Neuronal stem cell (in vitro differentiated cells): ENCODE measurements around the gene TMTC4.

Source experiments
- DNase-seq: peaks from one replicate; pipeline ENCODE4 v3.0.0-alpha.2; 2013; ENCODE audit warnings: low spot score
- H2AFZ ChIP-seq: one replicate; pipeline ENCODE4 v1.6.1; 2013; ENCODE audit warnings: mild to moderate bottlenecking, low read length, inconsistent platforms
- H2AK5ac ChIP-seq: 2 replicates; pipeline ENCODE4 v1.6.1; 2013; ENCODE audit warnings: low read depth, mild to moderate bottlenecking, inconsistent platforms, low read length, moderate library complexity, mixed read lengths
- H2BK120ac ChIP-seq: 2 replicates; pipeline ENCODE4 v1.6.1; 2013; ENCODE audit warnings: low read depth, mild to moderate bottlenecking, inconsistent platforms, low read length, moderate library complexity, mixed read lengths
- H2BK12ac ChIP-seq: one replicate; pipeline ENCODE4 v1.6.1; 2013; ENCODE audit warnings: low read length, inconsistent platforms
- H2BK15ac ChIP-seq: 2 replicates; pipeline ENCODE4 v1.6.1; 2013; ENCODE audit warnings: mild to moderate bottlenecking, low read length, inconsistent platforms, mixed read lengths
- H2BK5ac ChIP-seq: one replicate; pipeline ENCODE4 v1.6.1; 2013; ENCODE audit warnings: inconsistent platforms, mild to moderate bottlenecking, low read length, moderate library complexity
- H3K14ac ChIP-seq: one replicate; pipeline ENCODE4 v1.6.1; 2013; ENCODE audit warnings: low read length, inconsistent platforms
- H3K18ac ChIP-seq: 2 replicates; pipeline ENCODE4 v1.6.1; 2013; ENCODE audit warnings: low read length, inconsistent platforms
- H3K23ac ChIP-seq: 2 replicates; pipeline ENCODE4 v1.6.1; 2013; ENCODE audit warnings: low read depth, mild to moderate bottlenecking, mixed read lengths, low read length, inconsistent platforms; ENCODE audit not compliant: poor library complexity
- H3K27ac ChIP-seq: replicated peaks from 3 replicates; pipeline ENCODE4 v1.5.1; 2013; ENCODE audit warnings: low read length, inconsistent platforms
- H3K27me3 ChIP-seq, 3 experiments: 2 replicates each; pipeline ENCODE4 v1.6.1; 2013; ENCODE audit warnings: low read length in 3 of 3, mild to moderate bottlenecking in 2 of 3, inconsistent platforms in 1 of 3, low read depth in 1 of 3, mixed read lengths in 1 of 3, moderate library complexity in 1 of 3; ENCODE audit not compliant: control insufficient read depth in 3 of 3, insufficient read depth in 3 of 3
- H3K36me3 ChIP-seq, 2 donors: replicated peaks in 1 of 2; 2 replicates each; pipeline ENCODE4 v1.6.1; 2013; ENCODE audit warnings: low read length in 2 of 2; ENCODE audit not compliant: control insufficient read depth in 2 of 2, insufficient read depth in 2 of 2
- H3K4ac ChIP-seq: 2 replicates; pipeline ENCODE4 v1.6.1; 2013; ENCODE audit warnings: inconsistent platforms, mild to moderate bottlenecking, low read length, moderate library complexity
- H3K4me1 ChIP-seq, 2 donors: 1 replicate in 1 of 2; 2 replicates in 1 of 2; pipeline ENCODE4 v1.6.1; 2013; ENCODE audit warnings: low read length in 2 of 2, low read depth in 1 of 2; ENCODE audit not compliant: control insufficient read depth in 2 of 2, insufficient read depth in 1 of 2
- H3K4me2 ChIP-seq: one replicate; pipeline ENCODE4 v1.6.1; 2013; ENCODE audit warnings: mild to moderate bottlenecking, low read length, inconsistent platforms; ENCODE audit not compliant: insufficient read depth, poor library complexity, severe bottlenecking
- H3K4me3 ChIP-seq, 2 donors: 2 replicates each; pipeline ENCODE4 v1.5.1; 2013; ENCODE audit warnings: low read length in 2 of 2, mild to moderate bottlenecking in 2 of 2, inconsistent platforms in 1 of 2, moderate library complexity in 1 of 2
- H3K79me1 ChIP-seq: one replicate; pipeline ENCODE4 v1.6.1; 2013; ENCODE audit warnings: low read depth, mild to moderate bottlenecking, inconsistent platforms, low read length, moderate library complexity
- H3K9ac ChIP-seq: one replicate; pipeline ENCODE4 v1.6.1; 2013; ENCODE audit warnings: mild to moderate bottlenecking, low read depth, low read length, inconsistent platforms; ENCODE audit not compliant: poor library complexity
- H3K9me3 ChIP-seq, 2 donors: replicated peaks in 1 of 2; 2 replicates each; pipeline versions ENCODE3 to v1.6.1; 2013; ENCODE audit warnings: low read length in 2 of 2, mild to moderate bottlenecking in 2 of 2, inconsistent platforms in 1 of 2, low read depth in 1 of 2, mixed read lengths in 1 of 2, moderate library complexity in 1 of 2; ENCODE audit not compliant: control insufficient read depth in 2 of 2, insufficient read depth in 1 of 2
- H4K8ac ChIP-seq: one replicate; pipeline ENCODE4 v1.6.1; 2013; ENCODE audit warnings: low read depth, mild to moderate bottlenecking, inconsistent platforms, low read length, moderate library complexity
- H4K91ac ChIP-seq: one replicate; pipeline ENCODE4 v1.6.1; 2013; ENCODE audit warnings: low read length, low read depth, mild to moderate bottlenecking, inconsistent platforms; ENCODE audit not compliant: poor library complexity
- WGBS, 2 donors: extraction: QIAGEN DNeasy Blood & Tissue Kit; methylation state at CpG; one replicate each; pipeline ENCODE4 v1.1.7; 2013; ENCODE audit warnings: missing lambda C conversion rate in 2 of 2, mixed read lengths in 1 of 2; ENCODE audit not compliant: insufficient read length in 2 of 2, insufficient replicate concordance in 1 of 2; ENCODE audit errors: extremely low coverage in 2 of 2; 5-methylcytosine and 5-hydroxymethylcytosine counted together

The TMTC4 gene

GRCh38 chr13:100646871-100647270 is 27.7 kb downstream of the TMTC4 start:
- H2BK120ac ChIP-seq: no peak overlapping the region
- H3K4me2 ChIP-seq: no peak overlapping the region
- H3K14ac ChIP-seq: no peak overlapping the region
- H3K36me3 ChIP-seq: peaks cover 11 to 77% of the 10 kb centered on the region in 2 donors
- no peak overlapping the region for H2BK15ac ChIP-seq
- DNase-seq: no peak
- H3K4me1 ChIP-seq: peaks cover 0 to 2% of the 10 kb centered on the region in 2 donors
- no peak overlapping the region for H2BK12ac ChIP-seq
- no peak overlapping the region for H2BK5ac ChIP-seq
- no peak overlapping the region for H3K4me3 ChIP-seq
- no peak overlapping the region for H3K18ac ChIP-seq
- no peak overlapping the region for H2AFZ ChIP-seq
- no peak overlapping the region for H2AK5ac ChIP-seq
- H3K9me3 ChIP-seq: no peaks in the 10 kb centered on the region
- peaks cover 2% of the 10 kb centered on the region for H3K79me1 ChIP-seq
- H3K9ac ChIP-seq: no peak overlapping the region
- WGBS, 2 donors: no CpG with 5 or more reads among the region's 10 CpGs
- H3K4ac ChIP-seq: no peak overlapping the region
- no peaks in the 10 kb centered on the region for H3K27me3 ChIP-seq
- no peak overlapping the region for H3K23ac ChIP-seq
- no peak overlapping the region for H3K27ac ChIP-seq
- no peak overlapping the region for H4K91ac ChIP-seq
- no peak overlapping the region for H4K8ac ChIP-seq

- Histone ChIP-seq H2AFZ (no peak overlapping the region), H3K18ac (no peak overlapping the region), H2BK12ac (no peak overlapping the region), H2BK15ac (no peak overlapping the region), H3K4me2 (no peak overlapping the region), H2BK120ac (no peak overlapping the region), H3K4me1 (peaks cover 0 to 2% of the 10 kb centered on the region in 2 donors), H3K36me3 (peaks cover 12 to 80% of the 10 kb centered on the region in 2 donors), H2BK5ac (no peak overlapping the region), H3K9ac (peak overlapping the region; percentile 12), H3K4me3 (no peak overlapping the region), H4K8ac (no peak overlapping the region), H3K27me3 (no peaks in the 10 kb centered on the region), H3K4ac (no peak overlapping the region), H4K91ac (no peak overlapping the region), H2AK5ac (no peak overlapping the region), H3K79me1 (peaks cover 2% of the 10 kb centered on the region), H3K14ac (no peak overlapping the region), H3K23ac (no peak overlapping the region), H3K27ac (no peak overlapping the region), H3K9me3 (no peaks in the 10 kb centered on the region)
- no CpG with 5 or more reads among the region's 12 CpGs for whole genome bisulfite sequencing, 2 donors
- DNase-seq: no peak
These were observed 28.4 kb downstream of the TMTC4 start for GRCh38 chr13:100646030-100646673.

- Histone ChIP-seq H3K9ac (no peak overlapping the region), H2BK5ac (no peak overlapping the region), H3K4me3 (no peak overlapping the region), H3K18ac (no peak overlapping the region), H2BK12ac (no peak overlapping the region), H3K79me1 (peaks cover under 1% of the 10 kb centered on the region), H3K27me3 (no peaks in the 10 kb centered on the region), H2BK15ac (no peak overlapping the region), H2AK5ac (no peak overlapping the region), H2BK120ac (no peak overlapping the region), H3K4me1 (peaks cover 0 to 2% of the 10 kb centered on the region in 2 donors), H3K27ac (no peak overlapping the region), H4K8ac (no peak overlapping the region), H3K14ac (no peak overlapping the region), H3K4me2 (no peak overlapping the region), H2AFZ (no peak overlapping the region), H3K36me3 (peaks cover 13 to 82% of the 10 kb centered on the region in 2 donors), H3K9me3 (no peaks in the 10 kb centered on the region), H3K4ac (no peak overlapping the region), H4K91ac (no peak overlapping the region), H3K23ac (no peak overlapping the region)
- WGBS, 2 donors: no CpG with 5 or more reads among the region's 7 CpGs
- DNase-seq: no peak
These were observed 29.2 kb downstream of the TMTC4 start for GRCh38 chr13:100645382-100645781.

DNA sequence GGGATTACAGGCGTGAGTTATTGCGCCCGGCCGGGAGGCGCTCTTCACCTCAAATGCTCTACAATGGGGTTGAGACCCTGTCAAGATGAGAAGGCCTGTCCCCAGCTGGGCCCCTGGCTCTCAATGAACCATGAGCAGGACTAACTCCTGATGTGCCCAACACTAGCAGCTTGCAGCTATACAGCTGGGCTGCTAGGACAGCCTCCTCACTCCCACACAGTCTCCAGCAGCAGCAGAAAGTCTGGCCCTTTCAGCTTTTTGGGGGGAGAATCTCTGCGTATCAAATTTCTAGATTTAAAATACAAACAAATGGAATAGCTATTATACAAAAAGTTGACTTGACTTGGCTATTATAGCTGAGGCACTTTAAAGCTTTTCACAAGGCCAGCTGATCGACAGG is 30.2 kb downstream of the TMTC4 start:
- Histone ChIP-seq H3K9ac (no peak overlapping the region), H3K14ac (no peak overlapping the region), H3K4me1 (peaks cover 0 to 2% of the 10 kb centered on the region in 2 donors), H3K9me3 (no peaks in the 10 kb centered on the region), H3K23ac (no peak overlapping the region), H2BK120ac (no peak overlapping the region), H3K18ac (no peak overlapping the region), H3K27ac (no peak overlapping the region), H2BK5ac (no peak overlapping the region), H3K4me2 (no peak overlapping the region), H2BK15ac (no peak overlapping the region), H2AFZ (no peak overlapping the region), H3K4me3 (no peak overlapping the region), H3K4ac (no peak overlapping the region), H4K8ac (no peak overlapping the region), H2BK12ac (no peak overlapping the region), H4K91ac (no peak overlapping the region), H3K36me3 (peaks cover 15 to 82% of the 10 kb centered on the region in 2 donors), H2AK5ac (no peak overlapping the region), H3K27me3 (no peaks in the 10 kb centered on the region), H3K79me1 (no peaks in the 10 kb centered on the region)
- WGBS, 2 donors: no CpG with 5 or more reads among the region's 7 CpGs
- DNase-seq: no peak
